Muscle layer of colon (tissue), 2 donors: Measurements from ENCODE around the gene PTPRC.

ENCODE experiments used
- H3K27ac ChIP-seq: one replicate; pipeline ENCODE4 v1.7.0; 2013; ENCODE audit warnings: low read depth, mild to moderate bottlenecking, low read length, moderate library complexity
- H3K27me3 ChIP-seq, 2 donors: one replicate each; pipeline ENCODE4 v1.7.0; 2013; ENCODE audit warnings: low read length in 2 of 2, mild to moderate bottlenecking in 2 of 2; ENCODE audit not compliant: insufficient read depth in 2 of 2, control insufficient read depth in 1 of 2
- H3K36me3 ChIP-seq: one replicate; pipeline ENCODE4 v1.7.0; 2013; ENCODE audit warnings: mild to moderate bottlenecking, low read length; ENCODE audit not compliant: insufficient read depth
- H3K4me1 ChIP-seq: one replicate; pipeline ENCODE4 v1.7.0; 2013; ENCODE audit warnings: mild to moderate bottlenecking, low read length; ENCODE audit not compliant: insufficient read depth
- H3K4me3 ChIP-seq, 2 donors: one replicate each; pipeline ENCODE4 v1.7.0; 2013; ENCODE audit warnings: low read length in 2 of 2, low read depth in 1 of 2, mild to moderate bottlenecking in 1 of 2, moderate library complexity in 1 of 2
- H3K9ac ChIP-seq: one replicate; pipeline ENCODE4 v1.7.0; 2013; ENCODE audit warnings: low read length
- H3K9me3 ChIP-seq: one replicate; pipeline ENCODE4 v1.7.0; 2013; ENCODE audit warnings: mild to moderate bottlenecking, low read length
- donor health status: abdominal sarcoma.
- donor health status: Adenocarcinoma of cecum.

Gene PTPRC

DNA sequence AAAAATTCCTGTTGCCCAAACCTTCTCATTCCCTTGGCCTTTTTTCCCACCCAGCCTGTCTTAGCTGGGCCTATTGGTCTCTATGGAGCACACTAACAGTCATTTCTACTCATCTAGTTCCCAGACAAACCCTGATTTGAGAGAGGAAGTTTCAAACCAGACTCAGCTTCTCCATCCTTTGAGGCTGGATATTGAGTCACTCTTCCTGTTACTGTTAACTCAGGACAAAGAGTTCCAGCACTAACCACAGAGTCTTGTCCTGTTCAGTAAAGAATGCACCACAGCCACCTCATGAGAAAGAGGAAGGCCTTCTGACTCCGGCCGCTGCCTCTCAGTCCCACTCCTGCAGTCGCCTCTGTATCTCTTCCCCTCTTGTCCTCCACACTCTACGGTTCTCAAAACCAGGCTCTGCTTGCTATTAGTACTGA lies 137.8 kb downstream of the PTPRC start:
- no peaks in the 10 kb centered on the region for H3K9me3 ChIP-seq
- no peaks in the 10 kb centered on the region for H3K4me1 ChIP-seq
- no peaks in the 10 kb centered on the region for H3K27me3 ChIP-seq
- H3K9ac ChIP-seq, result no peak overlapping the region
- H3K36me3 ChIP-seq, result no peaks in the 10 kb centered on the region
- H3K4me3 ChIP-seq, result no peak overlapping the region
- no peak overlapping the region for H3K27ac ChIP-seq

DNA sequence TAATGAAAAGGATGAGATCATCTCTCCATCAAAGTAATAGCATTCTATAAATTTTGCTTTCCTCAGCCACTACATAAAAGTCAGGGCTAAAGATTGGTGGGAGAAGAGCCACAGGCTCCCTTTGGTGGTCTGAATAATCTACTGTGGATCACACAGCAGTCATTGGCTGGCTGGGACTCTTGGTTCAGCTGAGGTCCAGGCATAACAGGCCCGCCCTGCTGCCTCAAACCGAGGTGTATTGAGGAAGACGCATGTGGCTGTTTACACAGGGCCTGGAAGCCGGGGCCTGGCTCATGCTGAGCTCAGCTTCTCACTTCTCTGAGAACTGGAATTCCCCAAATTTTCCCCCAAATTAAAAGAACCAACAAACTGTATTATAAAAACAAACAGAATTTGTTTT lies 139.2 kb downstream of the PTPRC start:
- Histone ChIP-seq H3K4me1 (no peaks in the 10 kb centered on the region), H3K4me3 (no peak overlapping the region), H3K27ac (no peak overlapping the region), H3K9ac (no peak overlapping the region), H3K27me3 (no peaks in the 10 kb centered on the region), H3K9me3 (no peaks in the 10 kb centered on the region), H3K36me3 (no peaks in the 10 kb centered on the region)

DNA sequence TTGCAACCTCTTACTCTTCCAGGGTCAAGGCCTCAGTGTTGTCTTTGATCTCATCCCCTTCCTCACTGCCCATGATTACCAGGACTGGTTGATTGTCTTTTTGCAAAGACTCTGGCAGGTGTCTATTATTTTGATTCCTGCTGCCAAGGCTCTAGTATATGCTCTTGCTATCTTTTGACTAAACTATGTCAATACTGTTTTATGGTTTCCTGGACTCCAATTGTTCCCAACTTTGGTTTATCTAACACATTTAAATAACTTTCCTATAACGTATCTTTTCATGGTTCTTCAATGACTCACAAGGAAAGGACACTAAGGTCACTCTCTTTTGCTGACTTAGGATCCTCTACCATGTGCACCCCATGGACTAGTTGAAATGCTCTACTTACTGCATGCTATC lies 141.5 kb downstream of the PTPRC start:
- Histone ChIP-seq H3K4me3 (no peak overlapping the region), H3K9me3 (no peaks in the 10 kb centered on the region), H3K9ac (no peak overlapping the region), H3K36me3 (no peaks in the 10 kb centered on the region), H3K27ac (no peak overlapping the region), H3K4me1 (no peaks in the 10 kb centered on the region), H3K27me3 (no peaks in the 10 kb centered on the region)

DNA sequence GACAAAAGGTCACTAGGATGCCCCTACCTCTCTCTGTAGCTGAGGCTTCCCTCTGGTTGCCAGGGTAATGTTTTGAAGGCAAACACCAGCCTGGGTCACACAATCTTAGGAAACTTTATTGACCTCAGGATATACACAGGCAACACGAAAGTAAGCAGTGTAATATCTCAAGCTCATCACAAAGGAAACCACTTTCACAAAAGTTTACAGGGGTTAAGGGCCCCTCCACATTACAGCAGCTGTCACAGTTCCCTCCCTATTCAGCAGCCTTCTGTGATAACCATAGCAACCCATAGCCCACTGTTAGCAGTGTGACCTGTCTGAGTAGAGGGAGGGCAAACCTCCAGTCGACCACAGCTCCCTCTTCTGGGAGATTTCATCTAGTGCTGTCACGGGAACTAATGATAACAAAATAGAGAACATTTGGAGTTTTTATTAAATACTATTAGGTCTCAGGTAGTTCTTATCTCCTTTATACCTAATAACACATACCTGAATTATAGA lies 149.8 kb downstream of the PTPRC start:
- no peaks in the 10 kb centered on the region for H3K27me3 ChIP-seq
- H3K27ac ChIP-seq, result no peak overlapping the region
- no peak overlapping the region for H3K4me3 ChIP-seq
- H3K9ac ChIP-seq, result no peak overlapping the region
- H3K9me3 ChIP-seq, result no peaks in the 10 kb centered on the region
- no peaks in the 10 kb centered on the region for H3K4me1 ChIP-seq
- no peaks in the 10 kb centered on the region for H3K36me3 ChIP-seq

DNA sequence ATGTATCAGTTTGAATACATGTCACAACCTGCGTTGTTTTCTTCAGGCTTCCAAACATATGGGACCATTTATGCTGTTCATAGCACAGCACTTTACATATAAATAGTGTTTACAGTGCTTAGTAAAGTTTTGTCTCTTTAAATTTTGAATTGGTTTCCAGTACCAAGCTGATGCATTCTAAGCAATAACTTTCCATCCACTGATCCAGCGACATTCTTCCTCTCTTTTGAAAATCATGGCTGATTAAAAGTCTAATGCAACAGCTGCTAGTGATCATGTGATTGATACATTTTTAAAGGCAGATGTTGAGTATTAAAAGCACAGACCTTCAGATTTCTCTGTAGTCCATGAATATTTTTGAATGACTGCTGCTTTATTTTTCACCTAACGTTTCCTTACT lies 154.9 kb downstream of the PTPRC start:
- no peak overlapping the region for H3K9ac ChIP-seq
- H3K36me3 ChIP-seq, result no peaks in the 10 kb centered on the region
- no peaks in the 10 kb centered on the region for H3K9me3 ChIP-seq
- no peaks in the 10 kb centered on the region for H3K27me3 ChIP-seq
- H3K4me1 ChIP-seq, result no peaks in the 10 kb centered on the region
- H3K4me3 ChIP-seq, result no peak overlapping the region
- H3K27ac ChIP-seq, result no peak overlapping the region

DNA sequence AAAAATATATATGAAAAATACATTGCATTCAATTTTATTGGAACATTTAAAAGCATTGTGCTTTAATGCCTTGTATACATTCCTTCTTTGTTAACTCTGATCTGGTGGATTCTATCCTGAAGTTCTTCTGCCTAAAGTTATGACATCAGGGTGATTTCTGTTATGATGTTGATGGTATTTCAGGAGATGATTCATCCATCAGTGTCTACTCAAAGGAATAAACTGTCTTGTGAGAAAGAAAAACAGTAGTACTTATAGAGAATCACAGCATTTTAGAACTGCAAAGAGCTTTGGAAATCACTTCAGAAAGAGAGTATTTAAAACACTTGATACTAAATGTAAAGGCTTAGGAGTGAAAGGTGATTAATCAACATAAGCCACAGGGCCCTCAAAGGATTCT lies 155.7 kb downstream of the PTPRC start:
- Histone ChIP-seq H3K27me3 (no peaks in the 10 kb centered on the region), H3K27ac (no peak overlapping the region), H3K9ac (no peak overlapping the region), H3K4me1 (no peaks in the 10 kb centered on the region), H3K9me3 (no peaks in the 10 kb centered on the region), H3K36me3 (no peaks in the 10 kb centered on the region), H3K4me3 (no peak overlapping the region)

DNA sequence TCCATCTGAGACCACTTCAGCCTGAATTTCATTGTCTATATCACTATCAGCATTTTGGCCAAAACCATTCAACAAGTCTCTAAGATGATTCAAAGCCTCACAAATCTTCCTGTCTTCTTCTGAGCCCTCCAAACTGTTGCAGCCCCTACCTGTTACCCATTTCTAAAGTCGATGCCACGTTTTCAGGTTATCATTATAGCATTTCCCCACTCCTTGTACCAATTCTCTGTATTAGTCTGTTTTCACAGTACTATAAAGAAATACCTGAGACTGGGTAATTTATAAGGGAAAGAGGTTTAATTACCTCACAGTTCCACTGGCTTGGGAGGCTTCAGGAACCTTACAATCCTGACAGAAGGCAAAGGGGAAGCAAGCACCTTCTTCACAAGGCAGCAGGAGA lies 158.8 kb downstream of the PTPRC start:
- no peak overlapping the region for H3K9ac ChIP-seq
- no peaks in the 10 kb centered on the region for H3K4me1 ChIP-seq
- no peak overlapping the region for H3K27ac ChIP-seq
- no peaks in the 10 kb centered on the region for H3K9me3 ChIP-seq
- no peaks in the 10 kb centered on the region for H3K27me3 ChIP-seq
- no peak overlapping the region for H3K4me3 ChIP-seq
- no peaks in the 10 kb centered on the region for H3K36me3 ChIP-seq

DNA sequence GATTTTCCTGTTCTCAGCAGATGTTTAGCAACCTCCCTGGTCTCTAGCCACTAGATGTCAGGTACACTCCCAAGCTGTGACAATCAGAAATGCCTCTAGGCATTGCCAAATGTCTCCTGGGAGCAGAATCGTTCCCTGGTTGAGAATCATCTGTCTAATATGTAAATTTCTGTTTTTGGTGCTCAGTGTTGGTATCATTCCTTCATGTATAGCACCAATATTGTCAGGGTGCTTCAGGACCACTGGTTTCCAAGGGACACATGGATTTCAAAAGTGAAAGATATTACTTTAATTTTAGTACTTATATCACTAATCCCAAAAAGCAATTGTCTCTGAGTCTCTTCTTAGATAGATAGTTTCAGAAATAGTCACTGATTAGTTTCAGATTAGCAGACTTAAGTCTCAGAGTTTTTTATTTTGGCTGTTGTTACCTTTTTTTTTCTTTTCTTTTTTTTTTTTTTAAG lies 160.1 kb downstream of the PTPRC start:
- Histone ChIP-seq H3K9ac (no peak overlapping the region), H3K4me1 (no peaks in the 10 kb centered on the region), H3K27me3 (no peaks in the 10 kb centered on the region), H3K36me3 (no peaks in the 10 kb centered on the region), H3K4me3 (no peak overlapping the region), H3K27ac (no peak overlapping the region), H3K9me3 (no peaks in the 10 kb centered on the region)

DNA sequence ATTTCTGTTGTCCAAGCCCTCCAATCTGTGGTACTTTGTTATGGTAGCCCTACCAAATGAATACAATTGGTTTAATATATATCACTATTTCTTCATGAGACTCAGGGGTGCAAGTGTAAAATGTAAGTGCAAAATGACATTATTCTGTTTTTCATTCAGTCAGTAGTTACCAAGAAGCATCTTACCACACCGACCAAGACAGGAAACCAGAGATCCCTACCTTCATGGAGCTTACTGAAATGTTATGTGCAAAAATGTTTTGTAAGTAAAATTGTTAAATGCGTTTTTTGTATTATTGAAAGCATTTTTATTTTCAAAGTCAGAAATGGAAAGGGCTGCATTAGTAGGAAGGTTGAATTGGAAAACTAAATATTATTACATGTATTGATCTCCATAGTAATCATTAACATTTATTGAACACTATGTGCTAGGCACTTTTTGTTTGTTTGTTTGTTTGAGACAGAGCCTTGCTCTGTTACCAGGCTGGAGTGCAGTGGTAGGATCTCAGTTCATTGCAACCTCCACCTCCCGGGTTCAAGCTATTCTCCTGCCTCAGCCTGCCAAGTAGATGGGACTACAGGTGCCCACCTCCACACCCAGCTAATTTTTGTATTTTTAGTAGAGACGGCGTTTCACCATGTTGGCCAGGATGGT lies 166.8 kb downstream of the PTPRC start:
- H3K9ac ChIP-seq, result no peak overlapping the region
- H3K4me3 ChIP-seq, result no peak overlapping the region
- no peaks in the 10 kb centered on the region for H3K36me3 ChIP-seq
- no peaks in the 10 kb centered on the region for H3K4me1 ChIP-seq
- no peak overlapping the region for H3K27ac ChIP-seq
- no peaks in the 10 kb centered on the region for H3K9me3 ChIP-seq
- no peaks in the 10 kb centered on the region for H3K27me3 ChIP-seq

DNA sequence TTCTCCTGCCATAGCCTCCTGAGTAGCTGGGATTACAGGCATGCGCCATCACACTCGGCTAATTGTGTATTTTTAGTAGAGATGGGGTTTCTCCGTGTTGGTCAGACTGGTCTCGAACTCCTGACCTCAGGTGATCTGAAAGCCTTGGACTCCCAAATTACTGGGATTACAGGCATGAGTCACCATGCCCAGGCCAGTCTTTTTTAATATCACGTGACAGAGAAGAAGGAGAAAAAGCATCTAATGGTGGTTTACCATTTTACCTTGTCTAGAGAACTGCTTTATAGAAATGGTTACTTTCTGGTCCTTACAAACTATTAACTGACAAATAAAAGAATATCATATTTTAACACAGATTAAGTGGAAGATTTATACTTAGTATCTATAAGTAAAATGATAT lies 168.0 kb downstream of the PTPRC start:
- Histone ChIP-seq H3K27ac (no peak overlapping the region), H3K9me3 (no peaks in the 10 kb centered on the region), H3K4me3 (no peak overlapping the region), H3K9ac (no peak overlapping the region), H3K4me1 (no peaks in the 10 kb centered on the region), H3K27me3 (no peaks in the 10 kb centered on the region), H3K36me3 (no peaks in the 10 kb centered on the region)
